HEK293 (cell line): ENCODE measurements around the gene MSI2.

ENCODE experiments used
- ZNF549 ChIP-seq: fragments of 450-650 bp; IDR thresholded peaks from 2 replicates; pipeline ENCODE4 v1.5.1; 2018; ENCODE audit warnings: missing biosample characterization, missing genetic modification characterization, mild to moderate bottlenecking, inconsistent platforms, moderate library complexity
- TF ChIP-seq, protein P1 (sequence below): fragments of 450-650 bp; formaldehyde crosslinking; IDR thresholded peaks from 2 replicates; pipeline ENCODE4 v1.5.1; 2016; ENCODE audit warnings: missing biosample characterization, missing genetic modification characterization

- TF ChIP-seq ZNF549 (tag by site-specific recombination), result no peak
- TF ChIP-seq, protein P1, sequence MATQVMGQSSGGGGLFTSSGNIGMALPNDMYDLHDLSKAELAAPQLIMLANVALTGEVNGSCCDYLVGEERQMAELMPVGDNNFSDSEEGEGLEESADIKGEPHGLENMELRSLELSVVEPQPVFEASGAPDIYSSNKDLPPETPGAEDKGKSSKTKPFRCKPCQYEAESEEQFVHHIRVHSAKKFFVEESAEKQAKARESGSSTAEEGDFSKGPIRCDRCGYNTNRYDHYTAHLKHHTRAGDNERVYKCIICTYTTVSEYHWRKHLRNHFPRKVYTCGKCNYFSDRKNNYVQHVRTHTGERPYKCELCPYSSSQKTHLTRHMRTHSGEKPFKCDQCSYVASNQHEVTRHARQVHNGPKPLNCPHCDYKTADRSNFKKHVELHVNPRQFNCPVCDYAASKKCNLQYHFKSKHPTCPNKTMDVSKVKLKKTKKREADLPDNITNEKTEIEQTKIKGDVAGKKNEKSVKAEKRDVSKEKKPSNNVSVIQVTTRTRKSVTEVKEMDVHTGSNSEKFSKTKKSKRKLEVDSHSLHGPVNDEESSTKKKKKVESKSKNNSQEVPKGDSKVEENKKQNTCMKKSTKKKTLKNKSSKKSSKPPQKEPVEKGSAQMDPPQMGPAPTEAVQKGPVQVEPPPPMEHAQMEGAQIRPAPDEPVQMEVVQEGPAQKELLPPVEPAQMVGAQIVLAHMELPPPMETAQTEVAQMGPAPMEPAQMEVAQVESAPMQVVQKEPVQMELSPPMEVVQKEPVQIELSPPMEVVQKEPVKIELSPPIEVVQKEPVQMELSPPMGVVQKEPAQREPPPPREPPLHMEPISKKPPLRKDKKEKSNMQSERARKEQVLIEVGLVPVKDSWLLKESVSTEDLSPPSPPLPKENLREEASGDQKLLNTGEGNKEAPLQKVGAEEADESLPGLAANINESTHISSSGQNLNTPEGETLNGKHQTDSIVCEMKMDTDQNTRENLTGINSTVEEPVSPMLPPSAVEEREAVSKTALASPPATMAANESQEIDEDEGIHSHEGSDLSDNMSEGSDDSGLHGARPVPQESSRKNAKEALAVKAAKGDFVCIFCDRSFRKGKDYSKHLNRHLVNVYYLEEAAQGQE (tag by site-specific recombination), result no peak
Observed at GRCh38 chr17:57732062-57732461, 475.7 kb downstream of the MSI2 start.
